CD4-positive, alpha-beta T cell treated with Interleukin-15 for 4 hours (primary cell): Measurements from ENCODE around the gene SLC38A11.

Experiments
- DNase-seq: peaks from one replicate; pipeline ENCODE4 v3.0.0-alpha.2; 2020; ENCODE audit warnings: low spot score

Gene SLC38A11

DNA sequence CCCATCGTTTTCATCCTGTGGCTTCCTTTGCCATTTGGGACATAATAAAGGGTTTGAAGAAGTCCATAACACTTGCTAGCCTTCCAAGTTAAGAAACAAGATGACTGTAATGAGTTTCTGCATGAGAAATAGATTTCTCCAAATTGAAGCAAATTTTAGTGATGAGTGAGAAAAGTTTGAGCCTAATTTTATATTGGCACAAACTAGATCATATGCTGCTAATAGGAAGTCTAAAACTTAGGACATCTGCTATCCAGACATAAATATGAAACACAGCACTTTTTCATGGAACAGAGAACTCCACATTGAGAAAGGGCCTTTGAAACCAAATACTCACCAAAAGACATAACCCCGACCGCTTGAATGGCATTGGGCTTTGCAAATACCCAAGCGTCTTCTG lies 39.8 kb downstream of the SLC38A11 start:
- DNase-seq = no peak

DNA sequence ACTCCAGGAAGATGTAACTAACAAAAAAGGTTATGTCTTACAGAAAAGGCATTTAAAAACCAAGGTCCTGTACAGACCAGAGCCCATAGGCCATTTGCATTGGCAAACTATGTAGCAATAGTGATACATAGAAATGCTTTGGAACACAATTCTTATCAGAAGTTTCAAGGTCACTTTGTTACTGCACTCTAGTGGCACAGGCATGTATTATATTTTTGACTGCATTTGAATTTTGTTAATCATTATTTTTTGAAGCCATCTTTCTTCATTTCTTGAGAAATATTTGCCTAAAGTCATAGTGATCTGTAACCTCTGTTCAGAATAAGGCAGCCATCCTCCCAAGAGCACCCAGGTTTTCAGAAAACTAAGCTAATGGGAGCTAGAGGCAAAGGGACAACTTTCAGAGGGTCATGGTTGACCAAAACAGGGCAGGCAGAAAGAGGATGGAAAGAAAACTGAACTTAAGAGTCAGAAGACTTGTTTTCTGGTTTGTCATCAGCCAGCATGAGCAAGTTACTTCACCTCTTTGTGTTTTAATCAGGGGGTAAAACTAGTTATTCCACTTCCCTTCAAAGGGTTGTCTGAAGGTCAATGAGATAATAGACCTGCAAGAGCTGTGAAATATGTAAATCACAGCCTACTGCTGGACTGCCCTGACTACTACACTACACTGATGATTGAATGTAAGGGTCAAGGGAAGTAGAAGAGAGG lies 41.5 kb downstream of the SLC38A11 start:
- no peak for DNase-seq

DNA sequence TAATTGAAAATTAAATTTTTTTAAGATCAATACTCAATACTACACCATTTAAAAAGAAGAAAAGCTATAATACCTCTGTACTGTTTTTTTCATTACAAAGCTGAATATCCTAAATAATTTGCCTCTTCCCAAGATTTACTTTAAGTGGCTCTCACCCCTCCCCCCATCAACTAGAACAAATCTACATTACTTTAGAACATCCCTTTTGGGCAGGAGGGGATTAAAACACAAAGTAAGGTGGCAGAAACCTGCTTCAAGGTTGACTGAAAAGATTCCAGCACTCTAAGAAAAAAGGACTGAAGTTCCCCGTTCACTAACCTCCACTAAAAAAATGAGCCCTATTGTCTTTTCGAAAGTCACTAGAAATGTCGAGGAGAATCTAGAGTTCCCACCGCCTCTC lies 42.3 kb downstream of the SLC38A11 start:
- no peak for DNase-seq

DNA sequence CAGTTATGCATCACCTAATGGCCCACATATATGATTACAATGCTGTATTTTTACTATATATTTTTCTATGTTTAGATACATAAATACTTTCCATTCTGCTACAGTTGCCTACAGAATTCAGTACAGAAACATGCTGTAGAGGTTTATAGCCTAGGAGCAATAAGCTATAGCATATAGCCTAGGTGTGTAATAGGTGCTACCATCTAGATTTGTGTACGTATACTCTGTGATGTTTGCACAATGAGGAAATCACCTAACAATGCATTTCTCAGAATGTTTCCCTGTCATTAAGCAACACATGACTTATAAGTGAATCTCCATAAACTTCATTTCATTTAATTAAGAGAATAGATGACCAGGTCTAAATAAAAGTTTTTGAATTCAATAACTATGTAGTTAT lies 43.5 kb downstream of the SLC38A11 start:
- DNase-seq = no peak

DNA sequence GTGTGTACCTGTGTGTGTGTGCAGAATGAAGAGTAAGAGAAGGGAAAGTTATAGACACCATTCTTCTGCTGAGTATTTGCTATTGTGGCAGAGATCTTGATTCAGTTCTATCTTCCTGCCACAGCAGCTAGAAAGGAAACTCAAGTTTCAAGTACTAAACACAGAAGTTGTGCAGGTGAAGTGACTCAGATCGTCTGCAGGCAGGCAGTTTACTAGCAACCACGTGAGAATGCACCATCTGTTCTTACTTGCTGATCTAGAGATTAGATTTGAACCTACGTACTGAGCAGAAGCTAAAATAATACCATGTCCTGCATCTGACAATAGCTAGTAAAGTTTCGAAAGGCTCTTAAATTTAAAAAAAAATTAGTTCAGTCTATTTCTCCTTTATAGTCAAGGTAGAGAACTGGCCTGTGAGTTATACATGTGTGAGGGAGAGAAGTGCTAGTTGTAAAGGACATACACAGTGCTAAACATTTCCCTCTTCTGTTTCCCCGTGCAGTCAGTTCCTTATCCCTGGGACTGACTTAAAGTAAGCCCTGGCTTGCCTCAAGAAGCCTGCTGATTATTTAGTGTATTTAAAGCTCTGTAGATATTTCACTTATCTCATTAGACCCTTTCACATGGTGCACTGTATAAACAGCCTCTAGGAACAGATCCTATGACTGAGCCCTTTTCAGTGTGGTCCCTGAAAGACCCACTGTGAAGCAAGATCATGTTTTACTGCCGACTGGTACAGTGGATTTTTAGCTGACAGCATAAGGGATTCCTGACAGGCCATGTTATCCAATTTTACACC lies 45.0 kb downstream of the SLC38A11 start:
- DNase-seq = no peak

DNA sequence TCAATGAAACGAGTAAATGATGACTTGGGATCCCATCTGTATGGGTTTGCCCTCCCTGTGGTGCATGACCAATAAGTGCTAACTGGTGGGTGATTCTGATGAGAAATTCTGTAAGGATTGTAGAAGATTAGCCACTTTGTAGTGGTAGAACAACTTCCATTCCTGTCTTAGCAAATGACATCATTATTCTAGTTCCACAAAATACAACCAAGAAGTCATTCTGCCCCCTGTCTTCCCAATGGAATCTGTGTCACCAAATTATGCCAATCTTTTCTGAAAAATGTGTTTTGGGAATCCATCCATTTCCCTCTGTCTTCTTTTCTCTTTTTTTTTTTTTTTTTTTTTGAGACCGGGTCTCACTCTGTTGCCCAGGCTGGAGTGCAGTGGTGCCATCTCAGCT lies 48.4 kb downstream of the SLC38A11 start:
- DNase-seq = no peak

DNA sequence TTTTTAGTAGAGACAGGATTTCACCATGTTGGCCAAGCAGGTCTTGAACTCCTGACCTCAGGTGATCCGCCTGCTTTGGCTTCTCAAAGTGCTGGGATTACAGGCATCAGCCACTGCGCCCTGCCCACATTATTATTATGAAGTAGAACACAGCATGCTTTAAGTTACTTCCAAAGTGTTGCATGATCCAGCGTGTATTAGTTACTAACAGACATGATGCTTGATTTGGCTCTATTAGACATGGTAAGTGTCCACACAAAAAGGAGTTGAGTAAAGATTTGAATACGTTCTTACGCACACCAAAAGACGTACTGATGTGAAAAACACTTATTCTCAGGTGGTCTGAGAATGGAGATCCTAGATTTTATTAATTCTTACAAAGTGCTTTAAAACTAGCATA lies 50.0 kb downstream of the SLC38A11 start:
- DNase-seq = no peak

DNA sequence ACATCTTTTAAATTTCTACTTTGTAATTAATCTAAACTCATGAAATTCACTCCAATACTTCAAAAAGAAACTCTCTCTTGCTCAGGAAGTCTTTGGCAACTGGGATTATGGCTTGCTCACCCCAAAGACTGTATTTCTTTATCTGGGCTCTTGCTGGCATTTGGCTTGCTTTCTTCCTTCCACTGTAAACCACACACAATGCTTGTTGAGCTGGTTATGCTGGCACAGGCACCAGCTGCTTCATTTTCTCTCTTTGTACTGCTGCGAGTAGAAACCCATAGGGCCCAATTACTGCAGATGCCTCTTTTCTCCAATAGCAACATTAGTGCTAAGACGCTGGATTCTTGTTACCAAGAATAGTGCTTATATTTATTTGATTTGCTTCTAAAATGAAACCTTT lies 51.4 kb downstream of the SLC38A11 start:
- DNase-seq = no peak

DNA sequence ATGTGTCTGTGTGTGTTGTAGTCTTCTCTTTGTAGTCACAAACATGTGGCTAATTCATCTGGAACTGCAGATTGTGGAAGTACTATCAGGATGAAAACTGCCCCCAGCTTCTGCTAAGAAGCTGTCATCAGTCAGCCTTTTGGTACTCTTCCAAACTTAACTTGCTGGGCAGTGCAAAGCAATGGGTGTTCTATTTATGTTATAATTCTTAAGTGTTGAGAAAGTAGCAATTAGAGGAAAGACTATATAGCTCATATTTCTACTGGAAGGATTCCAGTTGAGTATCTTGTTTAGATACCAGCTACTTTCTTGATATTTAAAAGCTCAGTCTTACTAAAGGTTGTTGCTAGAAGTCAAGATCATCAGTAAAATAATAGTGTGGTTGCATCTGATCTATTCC lies 52.1 kb downstream of the SLC38A11 start:
- no peak for DNase-seq

DNA sequence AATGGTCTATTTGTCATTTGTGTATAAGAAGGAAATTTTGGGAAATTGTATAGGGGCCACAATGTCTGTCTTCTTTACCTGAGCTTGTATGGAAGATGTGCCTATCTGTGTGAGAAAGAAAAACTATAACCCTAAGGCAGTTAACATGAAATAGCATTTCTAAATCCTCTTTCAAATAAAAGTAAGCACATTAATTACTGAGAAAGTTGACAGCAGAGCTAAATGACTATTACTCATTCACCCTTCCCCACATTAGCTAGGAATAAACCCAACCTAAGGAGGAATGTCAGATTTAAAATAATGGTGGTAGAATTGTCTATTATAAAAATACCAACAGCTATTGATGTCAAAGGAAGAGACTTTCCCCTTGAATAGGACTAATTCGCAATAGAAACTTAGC lies 56.2 kb downstream of the SLC38A11 start:
- DNase-seq = no peak

DNA sequence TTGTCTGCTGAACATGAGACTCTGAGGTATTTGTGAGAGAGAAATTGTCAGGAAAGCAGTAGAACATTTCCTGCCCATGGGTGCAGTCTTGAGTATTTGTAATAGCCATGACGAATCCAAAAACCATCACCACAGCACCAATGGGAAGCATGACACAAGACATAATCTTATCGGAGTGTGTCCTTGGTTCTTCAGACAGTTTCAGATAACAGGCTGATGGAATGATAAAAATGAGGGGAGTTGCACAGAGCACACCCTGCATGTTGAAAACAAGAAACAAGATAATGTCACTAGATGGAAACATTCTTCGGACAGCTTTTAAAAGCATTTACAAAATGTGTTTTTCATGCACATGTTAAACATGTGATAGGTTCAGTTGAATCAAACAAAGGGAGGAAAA lies 56.9 kb downstream of the SLC38A11 start:
- no peak for DNase-seq

DNA sequence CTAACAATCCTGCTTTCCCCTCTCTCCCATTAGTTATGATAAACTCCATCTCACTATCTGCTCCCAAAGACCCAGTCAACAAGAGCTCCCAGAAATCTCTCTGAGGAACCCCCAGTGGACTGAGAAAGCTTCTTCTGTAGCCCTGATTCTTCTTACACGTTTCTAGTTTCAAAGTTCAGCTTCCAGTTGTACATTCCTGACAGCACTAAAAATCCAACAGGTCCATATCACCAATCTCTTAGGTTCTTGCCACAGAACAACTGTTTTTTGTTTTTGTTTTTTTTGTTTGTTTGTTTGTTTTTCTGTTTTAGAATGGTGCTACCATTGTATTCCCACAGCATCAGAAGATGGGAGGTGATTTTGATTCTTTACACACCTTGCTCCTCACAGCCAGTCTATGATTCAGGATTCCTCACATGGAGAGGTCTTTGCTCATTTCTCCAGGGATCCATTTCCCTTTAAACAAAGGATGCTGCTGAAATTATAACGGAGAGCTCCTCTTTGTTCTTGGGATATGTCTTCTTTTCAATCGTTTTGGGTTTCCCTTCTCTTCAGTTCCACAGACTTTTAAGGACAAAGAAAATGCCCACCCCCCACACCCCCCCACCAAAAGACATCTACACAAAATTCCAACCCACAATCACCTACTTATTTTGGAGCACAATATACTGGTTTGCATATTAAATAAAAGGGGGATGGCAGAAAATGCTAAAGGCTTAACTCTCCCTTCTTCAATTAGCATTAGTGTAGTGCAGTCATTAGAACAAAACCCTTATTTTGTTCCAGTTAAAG lies 57.7 kb downstream of the SLC38A11 start:
- no peak for DNase-seq

DNA sequence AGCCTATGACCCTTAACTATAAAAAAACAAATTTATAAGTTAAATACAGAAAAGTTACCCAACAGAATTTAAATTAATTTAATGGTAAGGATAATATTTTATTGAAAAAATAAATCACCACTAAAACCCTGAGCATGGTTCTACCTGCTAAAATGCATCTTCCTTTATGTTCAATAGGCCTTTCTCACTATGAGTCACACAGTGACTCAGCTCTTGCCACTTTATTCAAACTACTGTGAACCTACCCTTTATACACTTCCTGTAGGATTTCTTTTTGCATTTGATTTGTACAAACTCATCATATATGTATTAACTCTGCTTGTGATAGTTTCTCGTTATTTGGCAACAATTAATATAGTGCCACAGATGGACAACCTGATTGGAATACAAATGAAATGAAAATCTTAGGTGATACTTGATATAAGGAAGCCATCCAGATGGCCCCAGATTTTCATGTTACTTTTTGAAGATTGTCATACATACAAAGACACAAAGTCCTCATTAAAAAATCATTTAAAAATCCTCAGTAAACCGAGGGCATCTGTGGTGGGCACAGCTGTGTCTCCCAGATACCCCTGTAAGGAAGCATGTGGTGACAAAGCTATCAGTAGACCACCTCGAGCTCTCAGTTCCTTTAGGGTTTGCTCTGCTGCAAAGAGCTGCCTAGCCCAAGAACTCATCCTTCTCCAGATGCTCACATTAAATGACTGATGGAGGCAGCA lies 58.5 kb downstream of the SLC38A11 start:
- no peak for DNase-seq

DNA sequence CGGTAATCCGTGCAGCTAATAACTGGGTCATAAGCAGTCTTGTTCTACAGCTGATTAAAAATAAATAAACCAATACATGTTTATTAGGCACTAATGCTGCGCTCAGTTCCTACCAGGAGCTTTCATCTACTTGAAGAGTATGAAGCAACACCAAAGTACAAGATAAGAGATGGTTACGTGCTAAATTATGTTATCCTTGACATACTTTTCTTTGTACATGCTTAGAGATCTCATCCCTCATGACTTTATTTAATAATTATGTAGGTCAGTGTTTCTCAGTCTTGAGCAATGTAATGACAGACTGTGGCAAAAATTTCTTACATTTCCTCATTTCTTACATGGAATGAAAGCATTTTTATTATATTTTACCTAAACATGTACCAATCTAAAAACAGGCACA lies 59.1 kb downstream of the SLC38A11 start:
- DNase-seq = no peak

DNA sequence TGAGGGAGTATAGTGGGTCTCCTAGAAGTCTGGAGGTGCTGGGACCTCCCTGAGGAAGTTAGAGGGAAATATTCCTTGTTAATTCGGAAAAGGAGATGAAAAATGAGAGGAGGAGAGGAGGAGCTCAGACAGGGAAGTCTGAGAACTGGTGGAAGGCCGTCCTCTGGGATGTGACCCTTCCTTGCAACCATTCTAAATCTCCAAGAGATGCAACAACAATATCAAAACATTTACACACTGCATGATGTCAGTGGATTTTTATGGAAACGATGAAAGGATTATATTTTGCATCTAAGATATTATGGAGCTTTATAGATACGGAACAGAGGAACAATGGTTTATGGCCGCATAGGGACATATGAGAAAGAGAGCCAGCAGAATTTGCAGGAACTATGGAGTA lies 63.9 kb downstream of the SLC38A11 start:
- DNase-seq = no peak

DNA sequence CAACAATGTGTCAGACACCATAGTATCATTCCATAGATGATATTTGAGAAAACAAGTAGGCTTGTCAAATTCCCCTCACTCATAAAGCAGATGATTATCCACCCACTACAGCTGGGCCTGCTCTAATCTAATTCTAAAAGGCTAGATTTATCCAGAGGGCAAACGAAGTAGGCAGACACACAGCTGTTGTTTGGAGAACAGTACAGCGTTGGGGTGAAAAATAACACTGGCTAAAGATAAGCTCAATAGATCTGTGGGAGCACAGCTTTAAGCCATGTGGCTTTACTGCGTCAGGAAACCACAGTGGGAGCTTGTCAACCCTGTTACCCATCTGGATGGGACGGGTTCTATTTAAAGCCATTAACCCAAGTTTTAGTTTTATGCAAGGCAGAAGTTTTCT lies 64.8 kb downstream of the SLC38A11 start:
- DNase-seq = no peak

DNA sequence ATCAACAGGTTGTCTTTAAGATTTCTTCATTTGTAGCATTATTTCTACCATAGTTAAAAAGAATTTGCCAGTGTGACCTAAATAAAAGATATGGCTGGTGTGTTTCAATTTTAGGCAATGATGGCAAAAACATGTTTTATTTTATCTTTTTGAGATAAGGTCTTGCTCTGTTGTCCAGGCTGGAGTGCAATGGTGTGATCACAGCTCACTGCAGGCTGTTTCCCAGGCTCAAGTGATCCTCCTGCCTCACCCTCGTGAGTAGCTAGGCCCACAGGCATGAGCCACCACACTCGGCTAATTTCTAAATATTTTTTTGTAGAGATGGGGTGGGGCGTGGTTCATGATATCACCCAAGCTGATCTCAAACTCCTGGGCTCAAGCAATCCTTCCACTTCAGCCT lies 66.7 kb downstream of the SLC38A11 start:
- no peak for DNase-seq

DNA sequence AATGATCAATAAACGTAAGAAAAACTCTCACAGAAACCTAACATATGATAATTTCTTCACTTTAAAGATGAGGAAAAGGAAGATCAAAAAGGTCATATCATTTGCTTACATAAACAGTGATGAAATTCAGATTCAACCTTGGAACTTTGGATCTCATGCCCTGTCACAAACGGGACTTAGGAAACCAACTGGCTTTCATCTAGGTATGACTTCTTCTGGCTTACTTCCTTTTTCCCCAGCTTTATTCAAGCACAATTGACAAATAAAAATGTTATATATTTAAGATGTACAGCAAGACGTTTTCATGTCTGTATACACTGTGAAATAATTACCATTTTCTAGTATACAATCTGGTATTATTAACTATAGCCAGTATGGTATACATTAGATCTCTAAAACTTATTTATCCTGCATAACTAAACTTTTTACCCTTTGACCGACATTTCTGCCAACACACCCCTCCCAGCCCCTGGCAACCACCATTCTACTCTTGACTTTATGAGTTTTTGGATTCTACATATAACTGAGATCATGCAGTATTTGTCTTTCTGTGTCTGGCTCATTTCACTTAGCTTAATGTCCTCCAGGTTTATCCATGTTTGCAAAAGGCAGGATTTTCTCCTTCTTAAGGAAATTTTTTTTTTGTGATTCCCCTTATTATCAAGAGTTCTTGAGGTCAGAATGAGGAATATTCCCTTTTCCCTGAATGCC lies 67.7 kb downstream of the SLC38A11 start:
- DNase-seq = no peak

DNA sequence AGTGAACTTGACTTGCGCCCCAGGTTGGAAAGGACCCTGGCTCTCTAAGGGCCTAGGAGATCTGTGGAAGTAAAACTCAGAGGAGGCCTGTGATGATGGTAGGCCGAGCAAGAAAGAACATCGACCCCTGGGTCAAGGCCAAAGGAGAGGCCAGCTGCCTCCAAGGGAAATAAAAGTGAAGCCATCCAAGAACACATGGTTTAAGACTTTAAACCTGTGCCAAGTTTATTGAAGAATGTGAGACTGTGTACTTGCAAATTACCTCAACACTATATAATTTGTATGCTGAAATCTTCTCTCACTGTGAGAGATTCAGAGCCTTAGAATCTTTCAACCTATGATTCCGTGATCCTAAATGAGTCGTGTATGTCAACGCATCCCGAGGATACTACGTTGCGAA lies 73.0 kb downstream of the SLC38A11 start:
- no peak for DNase-seq

DNA sequence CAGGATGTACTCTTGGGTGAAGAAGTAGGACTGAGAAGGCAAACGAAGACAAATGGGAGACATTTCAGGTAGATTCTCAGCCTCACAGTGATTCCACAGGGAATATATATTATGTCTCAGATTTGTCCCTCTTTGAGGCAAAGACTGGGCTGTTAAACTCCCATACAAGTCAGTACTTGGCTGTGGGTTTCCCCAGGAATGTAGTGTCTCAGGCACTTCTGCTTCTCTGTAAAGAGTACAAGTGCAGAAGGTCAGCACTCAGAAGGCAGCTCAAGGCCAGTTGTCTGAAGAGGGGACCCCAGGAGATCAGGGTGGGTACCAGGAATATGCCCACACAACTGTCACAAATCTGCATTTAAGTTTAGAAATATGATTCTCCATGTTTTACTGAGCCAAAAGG lies 73.8 kb downstream of the SLC38A11 start:
- no peak for DNase-seq

DNA sequence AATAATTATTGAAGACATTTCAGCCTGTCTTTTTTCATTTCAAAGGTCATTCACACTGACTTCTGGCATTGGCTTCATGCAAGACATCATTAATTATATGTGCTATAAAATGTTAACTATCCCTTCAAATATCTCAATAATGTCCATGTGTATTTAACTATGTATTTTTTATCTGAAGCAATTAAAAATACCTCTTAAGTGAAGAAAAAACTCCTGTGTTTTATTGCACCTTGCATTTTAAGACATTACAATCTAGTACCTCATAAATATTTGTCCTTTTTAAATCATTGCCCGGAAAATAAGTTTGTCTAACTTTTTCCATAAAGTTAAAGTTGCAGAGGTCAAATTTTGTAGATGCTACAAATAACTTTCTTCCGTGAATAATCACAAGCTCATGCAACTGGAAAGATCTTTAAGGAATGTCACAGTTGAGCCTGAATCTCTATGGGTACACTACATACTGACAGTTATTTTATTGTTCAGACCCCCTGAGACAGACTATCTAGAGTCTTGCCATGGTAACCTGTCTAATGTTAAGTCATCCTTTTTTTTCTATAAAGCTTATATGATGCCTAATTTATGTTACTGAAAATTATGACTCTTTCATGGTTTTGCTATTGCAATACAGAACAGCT lies 75.3 kb downstream of the SLC38A11 start:
- no peak for DNase-seq
